Type B pancreatic cell (in vitro differentiated cells): ENCODE data around the gene MSANTD1. TPM values are rescaled to one million over a fixed set of nuclear protein-coding genes. Genes with fewer than 3 reads are reported as not detected.

ENCODE experiments used
- DNase-seq: peaks from one replicate; pipeline ENCODE4 v3.0.0; 2021; ENCODE audit warnings: mixed read lengths; ENCODE audit not compliant: unreplicated experiment; ENCODE audit errors: extremely low spot score
- H3K27ac Mint-ChIP-seq: 2 replicates; pipeline ENCODE4 v1.8.0; 2021; ENCODE audit warnings: mild to moderate bottlenecking, mixed read lengths
- H3K27me3 Mint-ChIP-seq: 2 replicates; pipeline ENCODE4 v1.8.0; 2021; ENCODE audit warnings: mixed read lengths
- H3K36me3 Mint-ChIP-seq: 2 replicates; pipeline ENCODE4 v1.8.0; 2021; ENCODE audit warnings: mixed read lengths
- H3K4me1 Mint-ChIP-seq: one replicate; pipeline ENCODE4 v1.8.0; 2021; ENCODE audit warnings: mixed read lengths; ENCODE audit not compliant: unreplicated experiment
- H3K4me3 Mint-ChIP-seq: 2 replicates; pipeline ENCODE4 v1.8.0; 2021; ENCODE audit warnings: mild to moderate bottlenecking, mixed read lengths
- H3K9me3 Mint-ChIP-seq: 2 replicates; pipeline ENCODE4 v1.8.0; 2021; ENCODE audit warnings: mixed read lengths
- CTCF ChIP-seq: fragments of 200-600 bp; sonication (generic); conservative IDR thresholded peaks from 2 replicates; pipeline ENCODE4 v1.5.0; 2021; ENCODE audit warnings: antibody characterized with exemption, mild to moderate bottlenecking
- total RNA-seq: library from RNA; stranded (reverse); gene quantifications from 2 replicates; pipeline ENCODE4 v1.2.1, GENCODE V29; 2021; ENCODE audit warnings: low replicate concordance

The MSANTD1 gene
- total RNA-seq, 1 donor from 2014 or later: 1.4 TPM

GRCh38 chr4:3234171-3235029 lies 14.6 kb upstream of the MSANTD1 start:
- H3K27ac Mint-ChIP-seq: no peak overlapping the region
- no peaks in the 10 kb centered on the region for H3K4me1 Mint-ChIP-seq
- no peaks in the 10 kb centered on the region for H3K27me3 Mint-ChIP-seq

GRCh38 chr4:3235030-3235345 lies 14.0 kb upstream of the MSANTD1 start:
- no peak for DNase-seq
- H3K36me3 Mint-ChIP-seq: peaks cover 12% of the 10 kb centered on the region
- H3K27ac Mint-ChIP-seq: no peak overlapping the region
- no peak for TF ChIP-seq CTCF
- no peaks in the 10 kb centered on the region for H3K9me3 Mint-ChIP-seq
- no peaks in the 10 kb centered on the region for H3K4me1 Mint-ChIP-seq
- no peak overlapping the region for H3K4me3 Mint-ChIP-seq
- H3K27me3 Mint-ChIP-seq: no peaks in the 10 kb centered on the region

More at GRCh38 chr4:3234171-3235029, 14.6 kb upstream of the MSANTD1 start:
- no peak for TF ChIP-seq CTCF
- Mint-ChIP-seq H3K9me3 (no peaks in the 10 kb centered on the region), H3K4me3 (no peak overlapping the region), H3K36me3 (peaks cover 16% of the 10 kb centered on the region)
- no peak for DNase-seq

GRCh38 chr4:3235581-3235980 lies 13.4 kb upstream of the MSANTD1 start:
- no peak for TF ChIP-seq CTCF
- no peaks in the 10 kb centered on the region for H3K4me1 Mint-ChIP-seq
- no peak overlapping the region for H3K27ac Mint-ChIP-seq
- no peak for DNase-seq
- H3K4me3 Mint-ChIP-seq: no peak overlapping the region
- peaks cover 13% of the 10 kb centered on the region for H3K36me3 Mint-ChIP-seq
- no peaks in the 10 kb centered on the region for H3K9me3 Mint-ChIP-seq
- H3K27me3 Mint-ChIP-seq: no peaks in the 10 kb centered on the region

- peaks cover 14% of the 10 kb centered on the region for H3K36me3 Mint-ChIP-seq
- H3K9me3 Mint-ChIP-seq: no peaks in the 10 kb centered on the region
- H3K4me3 Mint-ChIP-seq: no peak overlapping the region
- no peaks in the 10 kb centered on the region for H3K4me1 Mint-ChIP-seq
- H3K27me3 Mint-ChIP-seq: no peaks in the 10 kb centered on the region
- no peak for DNase-seq
- TF ChIP-seq CTCF: no peak
- H3K27ac Mint-ChIP-seq: no peak overlapping the region
Measured at GRCh38 chr4:3236326-3236878, 12.6 kb upstream of the MSANTD1 start.

- H3K4me1 Mint-ChIP-seq: peaks cover 4% of the 10 kb centered on the region
- TF ChIP-seq CTCF: no peak
- H3K4me3 Mint-ChIP-seq: no peak overlapping the region
- peaks cover 15% of the 10 kb centered on the region for H3K36me3 Mint-ChIP-seq
- no peak overlapping the region for H3K27ac Mint-ChIP-seq
- no peaks in the 10 kb centered on the region for H3K9me3 Mint-ChIP-seq
- DNase-seq: no peak
- H3K27me3 Mint-ChIP-seq: no peaks in the 10 kb centered on the region
Measured at GRCh38 chr4:3237266-3237665, 11.7 kb upstream of the MSANTD1 start.
